Heart left ventricle (tissue), 16 donors: ENCODE data around the gene ZFP36L1. TPM values are rescaled to one million over a fixed set of nuclear protein-coding genes. Genes with fewer than 3 reads are reported as not detected.
A peak's percentile ranks its signal among the peaks of the same experiment; 100 is the strongest.

ENCODE experiments used
- ATAC-seq, 4 donors: fragments of 200-7000 bp; cut with Tn5 transposase; one replicate each; pipeline ENCODE4 v1.9.1; 2020 to 2022; ENCODE audit warnings: moderate library complexity in 4 of 4, mild to moderate bottlenecking in 3 of 4, moderate number of reproducible peaks in 1 of 4
- DNase-seq, 5 donors: peaks; one replicate each; pipeline ENCODE4 v3.0.0-alpha.2; 2020
- H3K27ac ChIP-seq, 12 donors: fragments of 200-600 bp; sonication (generic) in 4 of 12; one replicate each; pipeline versions ENCODE4 v1.5.0 to v1.8.0; 2016 to 2022; ENCODE audit warnings: mild to moderate bottlenecking in 2 of 12
- H3K27me3 ChIP-seq, 9 donors: fragments of 200-600 bp; sonication (generic) in 2 of 9; one replicate each; pipeline versions ENCODE4 v1.5.1 to v1.8.0; 2016 to 2022; ENCODE audit warnings: mild to moderate bottlenecking in 3 of 9
- H3K36me3 ChIP-seq, 9 donors: fragments of 200-600 bp; sonication (generic) in 2 of 9; one replicate each; pipeline versions ENCODE4 v1.5.0 to v1.8.0; 2018 to 2022; ENCODE audit warnings: mild to moderate bottlenecking in 2 of 9
- H3K4me1 ChIP-seq, 12 donors: fragments of 200-600 bp; sonication (generic) in 4 of 12; one replicate each; pipeline versions ENCODE4 v1.5.0 to v1.8.0; 2016 to 2022; ENCODE audit warnings: mild to moderate bottlenecking in 3 of 12
- H3K4me3 ChIP-seq, 12 donors: fragments of 200-600 bp; sonication (generic) in 4 of 12; one replicate each; pipeline versions ENCODE4 v1.5.0 to v1.8.0; 2017 to 2022; ENCODE audit warnings: mild to moderate bottlenecking in 9 of 12, moderate library complexity in 4 of 12
- H3K9me3 ChIP-seq, 12 donors: fragments of 200-600 bp; sonication (generic) in 4 of 12; one replicate each; pipeline versions ENCODE4 v1.5.0 to v1.8.0; 2016 to 2022; ENCODE audit warnings: mild to moderate bottlenecking in 1 of 12
- POLR2A ChIP-seq, 2 donors: fragments of 450-650 bp; IDR thresholded peaks; one replicate each; pipeline ENCODE4 v1.6.1; 2017; ENCODE audit warnings: antibody characterized with exemption in 2 of 2, mild to moderate bottlenecking in 2 of 2, moderate library complexity in 2 of 2
- WGBS, 4 donors: extraction: QIAGEN DNeasy Blood & Tissue Kit in 2 of 4; methylation state at CpG; one replicate each; pipeline versions ENCODE4 v1.1.5 to v1.1.7; 2013 to 2018; 5-methylcytosine and 5-hydroxymethylcytosine counted together
- intact Hi-C, 10 donors: fragments of 100-400 bp; cut with DNase I; formaldehyde crosslinking; loops; one replicate each; pipeline versions ENCODE4 v1.11.1 to v1.14.2; 2022
- polyA plus RNA-seq, 2 donors: library from polyadenylated mRNA; stranded (reverse); fragments of 200-250 nt; gene quantifications; one replicate each; pipeline ENCODE4 v1.2.3, GENCODE V29; 2013
- total RNA-seq, 9 donors: library from RNA; depleted of rRNA in 2 of 9; stranded (reverse); fragments of >200 nt in 2 of 9; fragmentation: NEBNext Ultra II Directional in 3 of 9; extraction: Animal tissue kit (Norgen Biotek cat#: 25700) in 3 of 9; gene quantifications; one replicate each; pipeline versions ENCODE4 v1.1.0 to v1.2.4, GENCODE V29; 2016 to 2023
- TF ChIP-seq, protein P1 (sequence below), 12 donors: fragments of 200-600 bp; sonication (generic) in 4 of 12; IDR thresholded peaks; one replicate each; pipeline versions ENCODE4 v1.5.0 to v1.8.0; 2018 to 2022; ENCODE audit warnings: antibody characterized with exemption in 12 of 12, mild to moderate bottlenecking in 5 of 12
- donor health status: ischemic (EF 13 %, LVEDD 7.1; RV severe dilation, severe dysfunction).
- donor health status: healthy with polysubstance abuse.
- donor health status: DM: no; HTN: yes; CAD: no.
- donor health status: DM: no; HTN: no; CAD: no.
- donor health status: ischemic (EF 25% LVEDD 6.9; RV normal size, moderate dysfunction).
- donor health status: ischemic (EF 25% LVEDD 5.7; RV mildly dilated, moderate dysfunction).
- donor health status: healthy.
- donor health status: DM: yes; HTN: yes; CAD: no.
- donor health status: ischemic (EF 35%, LVEDD 5.7; RV mildly dilated, moderate dysfunction).
- donor health status: nonischemic (EF 11% LVEDD 7.7; RV severe dilation, severe dysfunction).
- donor health status: DM: yes; HTN: yes; CAD: no.
- donor health status: PGD.
- donor health status: ischemic (EF 29% LVEDD 5.4; RV normal size, mild dysfunction).
- donor health status: nonischemic (EF 23%, LVEDD 6.1; RV moderate dilation, normal function).

Gene ZFP36L1
- total and polyA plus RNA-seq, 11 donors, result 21.2 to 183 (median 68.9) TPM

DNA sequence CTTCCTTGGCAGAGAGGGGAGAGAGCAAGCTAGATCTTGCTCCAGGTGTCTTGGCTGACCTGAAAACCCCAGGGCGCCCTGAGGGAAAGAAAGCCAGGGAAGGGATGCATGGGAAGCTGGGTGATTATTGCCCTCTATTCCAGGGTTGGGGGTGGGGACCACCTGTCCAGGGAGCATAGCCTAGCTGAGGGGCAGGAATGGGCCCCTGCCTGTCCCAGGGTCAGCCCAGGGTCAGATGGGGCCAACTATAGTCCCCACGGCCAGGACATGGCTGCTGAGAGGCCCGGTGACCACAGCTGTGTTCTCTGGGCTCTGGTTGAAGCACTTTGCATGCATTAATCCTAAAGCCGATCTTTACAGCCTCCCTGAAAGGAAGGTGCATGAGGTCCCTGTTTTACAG lies 30.1 kb upstream of the ZFP36L1 start:
- no peak for ATAC-seq
- intact Hi-C loops, result loop anchor here in 5 of 10 donors (5.0 to 10.0 kb wide), 3 partner anchors 941 to 988 kb away; no protein-coding TSS in a partner anchor
- Histone ChIP-seq H3K4me3 (no peak overlapping the region), H3K4me1 (peaks cover 0 to 21% (median 5%) of the 10 kb centered on the region in 12 donors), H3K9me3 (no peaks in the 10 kb centered on the region), H3K27me3 (no peaks in the 10 kb centered on the region), H3K36me3 (no peaks in the 10 kb centered on the region), H3K27ac (no peak overlapping the region)
- DNase-seq, result no peak
- 67 to 97% (median 84%) methylated on average over 3 to 4 of the region's 4 CpGs for WGBS, 4 donors
- TF ChIP-seq POLR2A (IDR thresholded peaks at IDR 0.05), result no peak
- TF ChIP-seq, protein P1, sequence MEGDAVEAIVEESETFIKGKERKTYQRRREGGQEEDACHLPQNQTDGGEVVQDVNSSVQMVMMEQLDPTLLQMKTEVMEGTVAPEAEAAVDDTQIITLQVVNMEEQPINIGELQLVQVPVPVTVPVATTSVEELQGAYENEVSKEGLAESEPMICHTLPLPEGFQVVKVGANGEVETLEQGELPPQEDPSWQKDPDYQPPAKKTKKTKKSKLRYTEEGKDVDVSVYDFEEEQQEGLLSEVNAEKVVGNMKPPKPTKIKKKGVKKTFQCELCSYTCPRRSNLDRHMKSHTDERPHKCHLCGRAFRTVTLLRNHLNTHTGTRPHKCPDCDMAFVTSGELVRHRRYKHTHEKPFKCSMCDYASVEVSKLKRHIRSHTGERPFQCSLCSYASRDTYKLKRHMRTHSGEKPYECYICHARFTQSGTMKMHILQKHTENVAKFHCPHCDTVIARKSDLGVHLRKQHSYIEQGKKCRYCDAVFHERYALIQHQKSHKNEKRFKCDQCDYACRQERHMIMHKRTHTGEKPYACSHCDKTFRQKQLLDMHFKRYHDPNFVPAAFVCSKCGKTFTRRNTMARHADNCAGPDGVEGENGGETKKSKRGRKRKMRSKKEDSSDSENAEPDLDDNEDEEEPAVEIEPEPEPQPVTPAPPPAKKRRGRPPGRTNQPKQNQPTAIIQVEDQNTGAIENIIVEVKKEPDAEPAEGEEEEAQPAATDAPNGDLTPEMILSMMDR (IDR thresholded peaks at IDR 0.05), result no peak

DNA sequence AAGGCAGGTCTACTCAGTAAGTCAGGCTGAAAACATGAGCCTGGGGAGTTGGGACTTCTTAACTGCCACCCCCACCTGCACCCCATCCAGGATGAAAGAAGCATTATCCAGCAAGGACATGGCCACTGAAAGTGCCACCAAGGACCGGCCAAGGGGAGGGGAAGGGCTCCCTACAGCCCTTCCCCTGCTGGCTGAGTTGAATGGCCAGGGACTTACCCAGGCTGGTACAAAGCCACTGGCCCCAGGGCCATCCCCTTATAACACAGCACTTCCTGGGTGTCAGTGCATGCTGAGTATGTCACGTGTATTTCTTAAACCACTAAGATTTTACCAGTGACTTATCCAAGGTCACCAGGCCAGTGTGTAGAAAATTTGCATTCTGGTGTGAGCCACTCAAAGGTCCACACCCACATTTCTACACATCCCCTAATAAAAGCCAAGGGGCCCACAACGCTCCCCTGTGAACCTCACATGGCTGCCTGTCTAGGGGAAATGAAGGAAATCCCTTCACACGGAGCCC lies 29.3 kb upstream of the ZFP36L1 start:
- H3K9me3 ChIP-seq, result no peaks in the 10 kb centered on the region
- WGBS, 4 donors, result 86 to 98% (median 90%) methylated on average over 3 to 4 of the region's 4 CpGs
- no peak for ATAC-seq
- no peaks in the 10 kb centered on the region for H3K27me3 ChIP-seq
- intact Hi-C loops, result loop anchor here in 5 of 10 donors (5.0 to 10.0 kb wide), 3 partner anchors 940 to 987 kb away; no protein-coding TSS in a partner anchor
- TF ChIP-seq, protein P1 (IDR thresholded peaks at IDR 0.05), result no peak
- TF ChIP-seq POLR2A (IDR thresholded peaks at IDR 0.05), result no peak
- no peaks in the 10 kb centered on the region for H3K36me3 ChIP-seq
- no peak for DNase-seq
- peaks cover 0 to 25% (median 5%) of the 10 kb centered on the region in 12 donors for H3K4me1 ChIP-seq
- no peak overlapping the region for H3K4me3 ChIP-seq
- H3K27ac ChIP-seq, result no peak overlapping the region

GRCh38 chr14:68820999-68821683 lies 28.3 kb upstream of the ZFP36L1 start:
- H3K27ac ChIP-seq, result no peak overlapping the region
- intact Hi-C loops, result loop anchor here in 5 of 10 donors (5.0 to 10.0 kb wide), 3 partner anchors 939 to 986 kb away; no protein-coding TSS in a partner anchor

GRCh38 chr14:68820536-68820935 lies 27.7 kb upstream of the ZFP36L1 start:
- no peaks in the 10 kb centered on the region for H3K27me3 ChIP-seq
- peaks cover 0 to 38% (median 15%) of the 10 kb centered on the region in 12 donors for H3K4me1 ChIP-seq
- DNase-seq, result no peak
- no peak for ATAC-seq
- H3K27ac ChIP-seq, result peak overlapping the region in 1 of 12 donors; percentile 64
- intact Hi-C loops, result loop anchor here in 5 of 10 donors (5.0 to 10.0 kb wide), 3 partner anchors 938 to 986 kb away; no protein-coding TSS in a partner anchor
- H3K36me3 ChIP-seq, result no peaks in the 10 kb centered on the region
- no peak overlapping the region for H3K4me3 ChIP-seq
- no peak for TF ChIP-seq POLR2A (IDR thresholded peaks at IDR 0.05)
- TF ChIP-seq, protein P1 (IDR thresholded peaks at IDR 0.05), result no peak
- WGBS, 4 donors, result 87 to 92% (median 90%) methylated on average over 4 of the region's 4 CpGs
- no peaks in the 10 kb centered on the region for H3K9me3 ChIP-seq

More at GRCh38 chr14:68820999-68821683, 28.3 kb upstream of the ZFP36L1 start:
- ATAC-seq (no peak), DNase-seq (no peak)
- Histone ChIP-seq H3K9me3 (no peaks in the 10 kb centered on the region), H3K4me3 (no peak overlapping the region), H3K4me1 (peaks cover 0 to 32% (median 9%) of the 10 kb centered on the region in 12 donors), H3K27me3 (no peaks in the 10 kb centered on the region), H3K36me3 (no peaks in the 10 kb centered on the region)
- WGBS, 4 donors, result 88 to 94% (median 93%) methylated on average over 13 to 18 of the region's 18 CpGs
- TF ChIP-seq POLR2A (IDR thresholded peaks at IDR 0.05), result no peak
- TF ChIP-seq, protein P1 (IDR thresholded peaks at IDR 0.05), result no peak
